ENCODE results near the gene RTL3.

The RTL3 gene

GRCh38 chrX:78619834-78620233 is 39.3 kb downstream of the RTL3 start:
- DNase-seq: no peak

GRCh38 chrX:78618987-78619386 is 40.1 kb downstream of the RTL3 start:
- no peak for DNase-seq

- no peak for DNase-seq
These were observed 44.9 kb downstream of the RTL3 start for GRCh38 chrX:78614264-78614663.

Data from hypothalamus (tissue), 51 donors.